Measurements from ENCODE around the gene CAMK2B. TPM values are rescaled to one million over a fixed set of nuclear protein-coding genes. Genes with fewer than 3 reads are reported as not detected.

Gene CAMK2B
- total and polyA plus RNA-seq, 8 donors = 0.17 to 1.1 (median 0.53) TPM

GRCh38 chr7:44258865-44259546 lies 66.4 kb downstream of the CAMK2B start:
- no peak for ATAC-seq
- H3K4me1 ChIP-seq = peaks cover 14 to 22% of the 10 kb centered on the region in 2 donors
- H3K36me3 ChIP-seq = no peaks in the 10 kb centered on the region
- TF ChIP-seq CTCF (IDR thresholded peaks at IDR 0.05) = no peak
- H3K27ac ChIP-seq = peak overlapping the region in 1 of 2 donors; percentile 1
- H3K9me3 ChIP-seq = no peaks in the 10 kb centered on the region
- no peak for DNase-seq
- intact Hi-C loops (cut with DNase I) = no loop called here
- no peak overlapping the region for H3K4me3 ChIP-seq
- peaks cover 3 to 15% of the 10 kb centered on the region in 2 donors for H3K27me3 ChIP-seq

- TF ChIP-seq CTCF (IDR thresholded peaks at IDR 0.05) = no peak
- intact Hi-C loops (cut with DNase I) = no loop called here
- H3K4me1 ChIP-seq = peaks cover 14 to 22% of the 10 kb centered on the region in 2 donors
- H3K27me3 ChIP-seq = peaks cover 0 to 8% of the 10 kb centered on the region in 2 donors
- no peak overlapping the region for H3K4me3 ChIP-seq
- DNase-seq (no peak), ATAC-seq (no peak)
- no peak overlapping the region for H3K27ac ChIP-seq
- no peaks in the 10 kb centered on the region for H3K9me3 ChIP-seq
- H3K36me3 ChIP-seq = no peaks in the 10 kb centered on the region
Measured at GRCh38 chr7:44258423-44258760, 67.0 kb downstream of the CAMK2B start.

- H3K4me1 ChIP-seq = peaks cover 14 to 22% of the 10 kb centered on the region in 2 donors
- TF ChIP-seq CTCF (IDR thresholded peaks at IDR 0.05) = no peak
Measured at GRCh38 chr7:44257618-44258422, 67.6 kb downstream of the CAMK2B start.

GRCh38 chr7:44257213-44257612 lies 68.2 kb downstream of the CAMK2B start:
- Histone ChIP-seq H3K4me1 (peaks cover 14 to 22% of the 10 kb centered on the region in 2 donors), H3K27ac (peak overlapping the region in 1 of 2 donors; percentile 38), H3K36me3 (no peaks in the 10 kb centered on the region), H3K27me3 (no peaks in the 10 kb centered on the region), H3K4me3 (no peak overlapping the region), H3K9me3 (no peaks in the 10 kb centered on the region)
- intact Hi-C loops (cut with DNase I) = no loop called here
- TF ChIP-seq CTCF (IDR thresholded peaks at IDR 0.05) = no peak
- ATAC-seq = no peak
- no peak for DNase-seq

More at GRCh38 chr7:44257618-44258422, 67.6 kb downstream of the CAMK2B start:
- H3K27me3 ChIP-seq = peaks cover 0 to 3% of the 10 kb centered on the region in 2 donors
- ATAC-seq (peak; percentile 78), DNase-seq (peak in 3 of 4 donors; percentile 29 to 70 (median 59))
- no peak overlapping the region for H3K4me3 ChIP-seq
- intact Hi-C loops (cut with DNase I) = no loop called here
- H3K27ac ChIP-seq = peak overlapping the region in 1 of 2 donors; percentile 38
- no peaks in the 10 kb centered on the region for H3K36me3 ChIP-seq
- no peaks in the 10 kb centered on the region for H3K9me3 ChIP-seq

GRCh38 chr7:44256459-44256858 lies 68.9 kb downstream of the CAMK2B start:
- Histone ChIP-seq H3K9me3 (no peaks in the 10 kb centered on the region), H3K4me1 (peaks cover 14 to 22% of the 10 kb centered on the region in 2 donors), H3K4me3 (no peak overlapping the region), H3K36me3 (no peaks in the 10 kb centered on the region), H3K27ac (no peak overlapping the region), H3K27me3 (no peaks in the 10 kb centered on the region)
- intact Hi-C loops (cut with DNase I) = no loop called here
- DNase-seq (no peak), ATAC-seq (no peak)
- no peak for TF ChIP-seq CTCF (IDR thresholded peaks at IDR 0.05)

All from left lung (tissue), 10 donors.